CD4-positive, alpha-beta T cell treated with Interleukin-10 for 1 hour (primary cell): Measurements from ENCODE around the gene KIF26B.

Experiments used
- DNase-seq: peaks from one replicate; pipeline ENCODE4 v3.0.0-alpha.2; 2020

The KIF26B gene

GRCh38 chr1:245133995-245134715 is 20.6 kb upstream of the KIF26B start:
- DNase-seq, result no peak

- DNase-seq, result no peak
Observed at GRCh38 chr1:245142171-245142798, 12.5 kb upstream of the KIF26B start.

- no peak for DNase-seq
Observed at GRCh38 chr1:245142976-245143375, 11.8 kb upstream of the KIF26B start.

GRCh38 chr1:245143849-245144248 is 10.9 kb upstream of the KIF26B start:
- no peak for DNase-seq

- DNase-seq, result no peak
Observed at GRCh38 chr1:245148069-245148468, 6.7 kb upstream of the KIF26B start.

GRCh38 chr1:245148861-245149260 is 5.9 kb upstream of the KIF26B start:
- DNase-seq, result no peak

GRCh38 chr1:245153081-245153551 is 1.7 kb upstream of the KIF26B start:
- DNase-seq, result peak; percentile 69

GRCh38 chr1:245153552-245154428 is 995 bp upstream of the KIF26B start:
- no peak for DNase-seq

GRCh38 chr1:245155272-245156040 is 671 bp downstream of the KIF26B start:
- no peak for DNase-seq

- DNase-seq, result peak; percentile 73
Observed at GRCh38 chr1:245156041-245156735, 1.4 kb downstream of the KIF26B start.

- DNase-seq, result no peak
Observed at GRCh38 chr1:245156736-245157505, 2.1 kb downstream of the KIF26B start.

- DNase-seq, result no peak
Observed at GRCh38 chr1:245158913-245159312, 4.1 kb downstream of the KIF26B start.

GRCh38 chr1:245160288-245160687 is 5.5 kb downstream of the KIF26B start:
- no peak for DNase-seq

GRCh38 chr1:245160741-245161400 is 6.1 kb downstream of the KIF26B start:
- DNase-seq, result no peak

- DNase-seq, result no peak
Observed at GRCh38 chr1:245161866-245162265, 7.1 kb downstream of the KIF26B start.

GRCh38 chr1:245166471-245166885 is 11.7 kb downstream of the KIF26B start:
- no peak for DNase-seq

- DNase-seq, result no peak
Observed at GRCh38 chr1:245168086-245168485, 13.3 kb downstream of the KIF26B start.

- no peak for DNase-seq
Observed at GRCh38 chr1:245168906-245169305, 14.1 kb downstream of the KIF26B start.

GRCh38 chr1:245169376-245169775 is 14.6 kb downstream of the KIF26B start:
- DNase-seq, result no peak

- no peak for DNase-seq
Observed at GRCh38 chr1:245172026-245172425, 17.2 kb downstream of the KIF26B start.

GRCh38 chr1:245172829-245173228 is 18.0 kb downstream of the KIF26B start:
- no peak for DNase-seq
